Glutamatergic neuron (in vitro differentiated cells): ENCODE results near the gene SNX20. TPM values are rescaled to one million over a fixed set of nuclear protein-coding genes. Genes with fewer than 3 reads are reported as not detected.

Experiments used
- DNase-seq: peaks from one replicate; pipeline ENCODE4 v3.0.0; 2022
- H3K27ac Mint-ChIP-seq: one replicate; pipeline ENCODE4 v1.8.0; 2020; ENCODE audit warnings: mild to moderate bottlenecking, mixed read lengths, inconsistent platforms; ENCODE audit not compliant: unreplicated experiment
- H3K27me3 Mint-ChIP-seq: one replicate; pipeline ENCODE4 v1.8.0; 2020; ENCODE audit warnings: mild to moderate bottlenecking, moderate library complexity, mixed read lengths, inconsistent platforms; ENCODE audit not compliant: unreplicated experiment
- H3K36me3 Mint-ChIP-seq: one replicate; pipeline ENCODE4 v1.8.0; 2020; ENCODE audit warnings: mild to moderate bottlenecking, mixed read lengths, inconsistent platforms; ENCODE audit not compliant: unreplicated experiment
- H3K4me1 Mint-ChIP-seq: one replicate; pipeline ENCODE4 v1.8.0; 2020; ENCODE audit warnings: mild to moderate bottlenecking, low read depth, mixed read lengths, inconsistent platforms; ENCODE audit not compliant: unreplicated experiment
- H3K4me3 Mint-ChIP-seq: one replicate; pipeline ENCODE4 v1.8.0; 2020; ENCODE audit warnings: mild to moderate bottlenecking, mixed read lengths, inconsistent platforms; ENCODE audit not compliant: unreplicated experiment
- H3K9me3 Mint-ChIP-seq: one replicate; pipeline ENCODE4 v1.8.0; 2020; ENCODE audit warnings: mild to moderate bottlenecking, moderate library complexity, mixed read lengths, inconsistent platforms; ENCODE audit not compliant: unreplicated experiment
- CTCF ChIP-seq: fragments of 200-600 bp; sonication (generic); IDR thresholded peaks from one replicate; pipeline ENCODE4 v1.5.0; 2021; ENCODE audit not compliant: partially characterized antibody, unreplicated experiment
- total RNA-seq: library from RNA; stranded (reverse); fragmentation: NEBNext Ultra II Directional; extraction: Animal tissue kit (Norgen Biotek cat#: 25700); gene quantifications from one replicate; pipeline ENCODE4 v1.2.1, GENCODE V29; 2021; ENCODE audit not compliant: unreplicated experiment

Gene SNX20
- total RNA-seq, 1 donor from 2014 or later, result not detected

GRCh38 chr16:50680556-50680893 is 587 bp downstream of the SNX20 start:
- no peak for TF ChIP-seq CTCF
- Mint-ChIP-seq H3K9me3 (peaks cover 5% of the 10 kb centered on the region), H3K27me3 (peaks cover 3% of the 10 kb centered on the region), H3K4me3 (no peak overlapping the region), H3K4me1 (no peaks in the 10 kb centered on the region), H3K36me3 (no peaks in the 10 kb centered on the region), H3K27ac (no peak overlapping the region)
- DNase-seq, result no peak

GRCh38 chr16:50679676-50680555 is 1.2 kb downstream of the SNX20 start:
- Mint-ChIP-seq H3K4me3 (no peak overlapping the region), H3K27ac (no peak overlapping the region), H3K36me3 (no peaks in the 10 kb centered on the region)

GRCh38 chr16:50679266-50679665 is 1.8 kb downstream of the SNX20 start:
- no peak for TF ChIP-seq CTCF
- H3K4me3 Mint-ChIP-seq, result no peak overlapping the region
- H3K36me3 Mint-ChIP-seq, result no peaks in the 10 kb centered on the region
- H3K4me1 Mint-ChIP-seq, result no peaks in the 10 kb centered on the region
- peaks cover 3% of the 10 kb centered on the region for H3K27me3 Mint-ChIP-seq
- DNase-seq, result no peak
- no peak overlapping the region for H3K27ac Mint-ChIP-seq
- peaks cover 5% of the 10 kb centered on the region for H3K9me3 Mint-ChIP-seq

More at GRCh38 chr16:50679676-50680555, 1.2 kb downstream of the SNX20 start:
- no peak for TF ChIP-seq CTCF
- Mint-ChIP-seq H3K4me1 (no peaks in the 10 kb centered on the region), H3K27me3 (peaks cover 3% of the 10 kb centered on the region), H3K9me3 (peaks cover 5% of the 10 kb centered on the region)
- no peak for DNase-seq

- no peaks in the 10 kb centered on the region for H3K4me1 Mint-ChIP-seq
- TF ChIP-seq CTCF, result no peak
- DNase-seq, result no peak
- peaks cover 5% of the 10 kb centered on the region for H3K9me3 Mint-ChIP-seq
- peaks cover 3% of the 10 kb centered on the region for H3K27me3 Mint-ChIP-seq
- no peak overlapping the region for H3K27ac Mint-ChIP-seq
- H3K36me3 Mint-ChIP-seq, result peaks cover 3% of the 10 kb centered on the region
- H3K4me3 Mint-ChIP-seq, result no peak overlapping the region
Measured at GRCh38 chr16:50678531-50678930, 2.6 kb downstream of the SNX20 start.

- TF ChIP-seq CTCF, result no peak
- Mint-ChIP-seq H3K4me1 (no peaks in the 10 kb centered on the region), H3K36me3 (peaks cover 11% of the 10 kb centered on the region), H3K9me3 (peaks cover 7% of the 10 kb centered on the region), H3K27ac (no peak overlapping the region), H3K4me3 (no peak overlapping the region), H3K27me3 (peaks cover 3% of the 10 kb centered on the region)
- no peak for DNase-seq
Measured at GRCh38 chr16:50677351-50677750, 3.8 kb downstream of the SNX20 start.
